HEK293 (cell line): ENCODE measurements around the gene IMP3.

Experiments
- BCL11B ChIP-seq: fragments of 450-650 bp; formaldehyde crosslinking; IDR thresholded peaks from 2 replicates; pipeline ENCODE4 v1.5.1; 2016; ENCODE audit warnings: low read depth, missing biosample characterization, missing genetic modification characterization
- GLI2 ChIP-seq: fragments of 450-650 bp; formaldehyde crosslinking; IDR thresholded peaks from 2 replicates; pipeline ENCODE4; 2017; ENCODE audit warnings: missing biosample characterization, missing genetic modification characterization, low read depth, borderline replicate concordance
- HOXC10 ChIP-seq: sonication (generic); formaldehyde crosslinking; IDR thresholded peaks from 2 replicates; pipeline ENCODE4 v1.8.1; 2023; ENCODE audit warnings: mild to moderate bottlenecking, missing genetic modification reagents
- PATZ1 ChIP-seq: fragments of 450-650 bp; formaldehyde crosslinking; IDR thresholded peaks from 2 replicates; pipeline ENCODE4 v1.5.1; 2016; ENCODE audit warnings: missing biosample characterization, missing genetic modification characterization
- REST ChIP-seq: fragments of 450-650 bp; formaldehyde crosslinking; IDR thresholded peaks from 2 replicates; pipeline ENCODE4 v1.5.1; 2016; ENCODE audit warnings: missing biosample characterization, missing genetic modification characterization
- SP2 ChIP-seq: fragments of 450-650 bp; formaldehyde crosslinking; IDR thresholded peaks from 2 replicates; pipeline ENCODE4 v1.5.1; 2016; ENCODE audit warnings: missing biosample characterization, missing genetic modification characterization
- ZBTB11 ChIP-seq: fragments of 450-650 bp; formaldehyde crosslinking; conservative IDR thresholded peaks from 2 replicates; pipeline ENCODE4 v1.5.1; 2016; ENCODE audit warnings: low read depth, missing biosample characterization, missing genetic modification characterization
- ZBTB26 ChIP-seq: fragments of 450-650 bp; formaldehyde crosslinking; optimal IDR thresholded peaks from 2 replicates; pipeline ENCODE3; 2016; ENCODE audit warnings: missing biosample characterization, mild to moderate bottlenecking, missing genetic modification characterization
- ZFHX2 ChIP-seq: fragments of 450-650 bp; formaldehyde crosslinking; conservative IDR thresholded peaks from 2 replicates; pipeline ENCODE4 v1.5.1; 2016; ENCODE audit warnings: missing biosample characterization, missing genetic modification characterization
- ZIC2 ChIP-seq: fragments of 450-650 bp; formaldehyde crosslinking; IDR thresholded peaks from 2 replicates; pipeline ENCODE4 v1.5.1; 2016; ENCODE audit warnings: missing biosample characterization, missing genetic modification characterization
- ZNF416 ChIP-seq: fragments of 450-650 bp; formaldehyde crosslinking; IDR thresholded peaks from 2 replicates; pipeline ENCODE4 v1.5.1; 2016; ENCODE audit warnings: missing biosample characterization, missing genetic modification characterization
- ZNF837 ChIP-seq: fragments of 450-650 bp; formaldehyde crosslinking; IDR thresholded peaks from 2 replicates; pipeline ENCODE4 v1.5.1; 2016; ENCODE audit warnings: missing biosample characterization, missing genetic modification characterization
- TF ChIP-seq, protein P1 (sequence below): fragments of 450-650 bp; formaldehyde crosslinking; IDR thresholded peaks from 2 replicates; pipeline ENCODE4 v1.5.1; 2016; ENCODE audit warnings: missing biosample characterization, missing genetic modification characterization
- TF ChIP-seq, protein P2 (sequence below): fragments of 450-650 bp; formaldehyde crosslinking; IDR thresholded peaks from 2 replicates; pipeline ENCODE4 v1.5.1; 2016; ENCODE audit warnings: missing biosample characterization, missing genetic modification characterization

Gene IMP3

GRCh38 chr15:75650908-75651809 lies 11.1 kb upstream of the IMP3 start (continued):
- TF ChIP-seq ZNF837, result no peak
- TF ChIP-seq, protein P1, sequence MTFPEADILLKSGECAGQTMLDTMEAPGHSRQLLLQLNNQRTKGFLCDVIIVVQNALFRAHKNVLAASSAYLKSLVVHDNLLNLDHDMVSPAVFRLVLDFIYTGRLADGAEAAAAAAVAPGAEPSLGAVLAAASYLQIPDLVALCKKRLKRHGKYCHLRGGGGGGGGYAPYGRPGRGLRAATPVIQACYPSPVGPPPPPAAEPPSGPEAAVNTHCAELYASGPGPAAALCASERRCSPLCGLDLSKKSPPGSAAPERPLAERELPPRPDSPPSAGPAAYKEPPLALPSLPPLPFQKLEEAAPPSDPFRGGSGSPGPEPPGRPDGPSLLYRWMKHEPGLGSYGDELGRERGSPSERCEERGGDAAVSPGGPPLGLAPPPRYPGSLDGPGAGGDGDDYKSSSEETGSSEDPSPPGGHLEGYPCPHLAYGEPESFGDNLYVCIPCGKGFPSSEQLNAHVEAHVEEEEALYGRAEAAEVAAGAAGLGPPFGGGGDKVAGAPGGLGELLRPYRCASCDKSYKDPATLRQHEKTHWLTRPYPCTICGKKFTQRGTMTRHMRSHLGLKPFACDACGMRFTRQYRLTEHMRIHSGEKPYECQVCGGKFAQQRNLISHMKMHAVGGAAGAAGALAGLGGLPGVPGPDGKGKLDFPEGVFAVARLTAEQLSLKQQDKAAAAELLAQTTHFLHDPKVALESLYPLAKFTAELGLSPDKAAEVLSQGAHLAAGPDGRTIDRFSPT (tag by site-specific recombination), result peak; percentile 70; the same call in 1 of the 2 replicates
- TF ChIP-seq ZBTB11 (tag by site-specific recombination), result no peak
- TF ChIP-seq PATZ1, result 0 out of 2 replicates have a peak, but pooled peaks have one; percentile 30
- TF ChIP-seq, protein P2, sequence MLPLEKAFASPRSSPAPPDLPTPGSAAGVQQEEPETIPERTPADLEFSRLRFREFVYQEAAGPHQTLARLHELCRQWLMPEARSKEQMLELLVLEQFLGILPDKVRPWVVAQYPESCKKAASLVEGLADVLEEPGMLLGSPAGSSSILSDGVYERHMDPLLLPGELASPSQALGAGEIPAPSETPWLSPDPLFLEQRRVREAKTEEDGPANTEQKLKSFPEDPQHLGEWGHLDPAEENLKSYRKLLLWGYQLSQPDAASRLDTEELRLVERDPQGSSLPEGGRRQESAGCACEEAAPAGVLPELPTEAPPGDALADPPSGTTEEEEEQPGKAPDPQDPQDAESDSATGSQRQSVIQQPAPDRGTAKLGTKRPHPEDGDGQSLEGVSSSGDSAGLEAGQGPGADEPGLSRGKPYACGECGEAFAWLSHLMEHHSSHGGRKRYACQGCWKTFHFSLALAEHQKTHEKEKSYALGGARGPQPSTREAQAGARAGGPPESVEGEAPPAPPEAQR, result no peak
- TF ChIP-seq SP2 (tag by site-specific recombination), result peak; percentile 9; the same call in 1 of the 2 replicates
- TF ChIP-seq GLI2, result no peak
- peak; percentile 81 for TF ChIP-seq ZIC2
- peak; percentile 47; the same call in 1 of the 2 replicates for TF ChIP-seq BCL11B (tag by site-specific recombination)
- no peak for TF ChIP-seq ZNF416 (tag by site-specific recombination)
- TF ChIP-seq ZFHX2 (tag by site-specific recombination), result no peak
- no peak for TF ChIP-seq HOXC10 (CRISPR knock-in tag)
- TF ChIP-seq REST (tag by site-specific recombination), result no peak
- peak; percentile 22 for TF ChIP-seq ZBTB26 (tag by site-specific recombination)
- TF ChIP-seq, all 188 proteins: peak for 7
